BLaER1 treated with 17β-estradiol and CSF1 and Interleukin-3, amounts not matched to agents 10 nM and 100 nM (cell line): ENCODE measurements around the gene SSH2.
"Not testable (repeated sequence)": the region's sequence is repeated elsewhere in the genome, so short reads cannot be mapped to it uniquely, and the experiment has no call there.

Source experiments
- H3K27ac ChIP-seq, 11 experiments: shearing (Covaris generic); formaldehyde crosslinking; 2 replicates each; pipeline ENCODE4 v1.8.1; 2022
- H3K27me3 ChIP-seq, 11 experiments: shearing (Covaris generic); formaldehyde crosslinking; 2 replicates each; pipeline ENCODE4 v1.8.1; 2022
- H3K36me3 ChIP-seq, 11 experiments: shearing (Covaris generic); formaldehyde crosslinking; 2 replicates each; pipeline ENCODE4 v1.8.1; 2022
- H3K4me1 ChIP-seq, 10 experiments: shearing (Covaris generic); formaldehyde crosslinking; 2 replicates each; pipeline ENCODE4 v1.8.1; 2022
- H3K4me2 ChIP-seq, 11 experiments: shearing (Covaris generic); formaldehyde crosslinking; 2 replicates each; pipeline ENCODE4 v1.8.1; 2022
- H3K4me3 ChIP-seq, 10 experiments: shearing (Covaris generic); formaldehyde crosslinking; 2 replicates each; pipeline ENCODE4 v1.8.1; 2022
- H3K9ac ChIP-seq, 11 experiments: shearing (Covaris generic); formaldehyde crosslinking; 2 replicates each; pipeline ENCODE4 v1.8.1; 2022
- H3K9me3 ChIP-seq, 11 experiments: shearing (Covaris generic); formaldehyde crosslinking; replicated peaks in 1 of 11; 2 replicates each; pipeline ENCODE4 v1.8.1; 2022
- H4K20me1 ChIP-seq, 11 experiments: shearing (Covaris generic); formaldehyde crosslinking; 2 replicates each; pipeline ENCODE4 v1.8.1; 2022
- Cebpa-rat ChIP-seq, 11 experiments: shearing (Covaris generic); IDR thresholded peaks; 2 replicates each; pipeline ENCODE4 v1.8.1; 2022

The SSH2 gene

GRCh38 chr17:29929533-29930408, at the start of gene SSH2:
Gene SSH2 (minus strand): TSS chr17:29930228. CDS start chr17:29930000, 228 bp downstream.
- no peak for TF ChIP-seq Cebpa-rat (IDR thresholded peaks at IDR 0.05)
- H4K20me1 ChIP-seq: peaks cover 3 to 40% (median 21%) of the 10 kb centered on the region in 11 experiments; a peak in 14 of 22 replicates
- peaks cover 0 to 8% (median 8%) of the 10 kb centered on the region in 11 experiments; a peak in 15 of 22 replicates for H3K36me3 ChIP-seq
- no peaks in the 10 kb centered on the region for H3K9me3 ChIP-seq
- peaks cover 38 to 61% (median 47%) of the 10 kb centered on the region in 10 experiments for H3K4me1 ChIP-seq
- H3K9ac ChIP-seq: peak within 1 kb of the TSS; percentile 82 to 92 (median 88)
- peak within 1 kb of the TSS; percentile 92 to 98 (median 93) for H3K4me2 ChIP-seq
- peak within 1 kb of the TSS; percentile 71 to 85 (median 76) for H3K4me3 ChIP-seq
- H3K27ac ChIP-seq: peak within 1 kb of the TSS; percentile 51 to 94 (median 89); a peak in 21 of 22 replicates
- H3K27me3 ChIP-seq: no peaks in the 10 kb centered on the region

GRCh38 chr17:29977836-29978235, 47.8 kb upstream of the SSH2 start:
- Histone ChIP-seq H4K20me1 (no peaks in the 10 kb centered on the region), H3K9me3 (peaks cover 0 to 2% (median 0%) of the 10 kb centered on the region in 11 experiments; a peak in 1 of 22 replicates), H3K4me3 (no peak overlapping the region), H3K4me1 (no peaks in the 10 kb centered on the region), H3K9ac (no peak overlapping the region), H3K27me3 (no peaks in the 10 kb centered on the region), H3K4me2 (no peak overlapping the region), H3K36me3 (peaks cover 0 to 3% (median 0%) of the 10 kb centered on the region in 11 experiments; a peak in 1 of 22 replicates), H3K27ac (no peak overlapping the region)
- no peak for TF ChIP-seq Cebpa-rat (IDR thresholded peaks at IDR 0.05)

- Histone ChIP-seq H3K4me3 (no peak overlapping the region), H3K27ac (no peak overlapping the region), H4K20me1 (no peaks in the 10 kb centered on the region), H3K4me2 (no peak overlapping the region), H3K27me3 (no peaks in the 10 kb centered on the region), H3K4me1 (no peaks in the 10 kb centered on the region), H3K36me3 (peaks cover 0 to 8% (median 0%) of the 10 kb centered on the region in 11 experiments; a peak in 1 of 22 replicates), H3K9ac (no peak overlapping the region), H3K9me3 (peaks cover 0 to 9% (median 0%) of the 10 kb centered on the region in 11 experiments; a peak in 8 of 22 replicates)
- TF ChIP-seq Cebpa-rat (IDR thresholded peaks at IDR 0.05): no peak
Observed at GRCh38 chr17:29973005-29973404, 43.0 kb upstream of the SSH2 start.

- H3K4me2 ChIP-seq: no peak overlapping the region
- H3K4me3 ChIP-seq: no peak overlapping the region
- peaks cover 0 to 8% (median 0%) of the 10 kb centered on the region in 11 experiments; a peak in 1 of 22 replicates for H3K36me3 ChIP-seq
- H4K20me1 ChIP-seq: no peaks in the 10 kb centered on the region
- H3K27ac ChIP-seq: no peak overlapping the region
- TF ChIP-seq Cebpa-rat (IDR thresholded peaks at IDR 0.05): no peak
- peaks cover 0 to 9% (median 0%) of the 10 kb centered on the region in 11 experiments; a peak in 8 of 22 replicates for H3K9me3 ChIP-seq
- no peak overlapping the region for H3K9ac ChIP-seq
- H3K27me3 ChIP-seq: no peaks in the 10 kb centered on the region
- H3K4me1 ChIP-seq: no peaks in the 10 kb centered on the region
Observed at GRCh38 chr17:29972277-29972676, 42.2 kb upstream of the SSH2 start.

- peaks cover 0 to 8% (median 0%) of the 10 kb centered on the region in 11 experiments; a peak in 2 of 22 replicates for H3K36me3 ChIP-seq
- H3K4me1 ChIP-seq: no peaks in the 10 kb centered on the region
- TF ChIP-seq Cebpa-rat (IDR thresholded peaks at IDR 0.05): no peak
- H3K4me3 ChIP-seq: no peak overlapping the region
- no peak overlapping the region for H3K4me2 ChIP-seq
- H3K9me3 ChIP-seq: peaks cover 0 to 19% (median 12%) of the 10 kb centered on the region in 11 experiments; a peak in 14 of 22 replicates
- no peaks in the 10 kb centered on the region for H4K20me1 ChIP-seq
- no peaks in the 10 kb centered on the region for H3K27me3 ChIP-seq
- no peak overlapping the region for H3K9ac ChIP-seq
- H3K27ac ChIP-seq: no peak overlapping the region
Observed at GRCh38 chr17:29968271-29968670, 38.2 kb upstream of the SSH2 start.

- no peaks in the 10 kb centered on the region for H3K27me3 ChIP-seq
- H3K27ac ChIP-seq: no peak overlapping the region
- TF ChIP-seq Cebpa-rat (IDR thresholded peaks at IDR 0.05): no peak
- H3K9ac ChIP-seq: no peak overlapping the region
- no peaks in the 10 kb centered on the region for H4K20me1 ChIP-seq
- peaks cover 0 to 26% (median 9%) of the 10 kb centered on the region in 11 experiments; a peak in 15 of 22 replicates for H3K9me3 ChIP-seq
- no peaks in the 10 kb centered on the region; a peak in 1 of 22 replicates for H3K36me3 ChIP-seq
- H3K4me2 ChIP-seq: no peak overlapping the region
- no peak overlapping the region for H3K4me3 ChIP-seq
- no peaks in the 10 kb centered on the region for H3K4me1 ChIP-seq
Observed at GRCh38 chr17:29962656-29963055, 32.6 kb upstream of the SSH2 start.

GRCh38 chr17:29959658-29960337, 29.8 kb upstream of the SSH2 start:
- no peaks in the 10 kb centered on the region for H3K27me3 ChIP-seq
- no peaks in the 10 kb centered on the region for H3K4me1 ChIP-seq
- H3K9ac ChIP-seq: no peak overlapping the region
- H3K27ac ChIP-seq: no peak overlapping the region
- H3K36me3 ChIP-seq: peaks cover 0 to 6% (median under 1%) of the 10 kb centered on the region in 11 experiments; a peak in 7 of 22 replicates
- H3K9me3 ChIP-seq: peaks cover 11 to 36% (median 23%) of the 10 kb centered on the region in 11 experiments
- TF ChIP-seq Cebpa-rat (IDR thresholded peaks at IDR 0.05): no peak
- no peaks in the 10 kb centered on the region for H4K20me1 ChIP-seq
- H3K4me3 ChIP-seq: no peak overlapping the region
- H3K4me2 ChIP-seq: no peak overlapping the region

- H3K4me2 ChIP-seq: no peak overlapping the region
- H3K4me3 ChIP-seq: no peak overlapping the region
- H3K4me1 ChIP-seq: no peaks in the 10 kb centered on the region
- no peaks in the 10 kb centered on the region for H3K27me3 ChIP-seq
- peaks cover 18 to 39% (median 24%) of the 10 kb centered on the region in 11 experiments for H3K9me3 ChIP-seq
- no peaks in the 10 kb centered on the region for H4K20me1 ChIP-seq
- H3K9ac ChIP-seq: no peak overlapping the region
- TF ChIP-seq Cebpa-rat (IDR thresholded peaks at IDR 0.05): no peak
- peaks cover 2 to 13% (median 7%) of the 10 kb centered on the region in 11 experiments; a peak in 15 of 22 replicates for H3K36me3 ChIP-seq
- no peak overlapping the region for H3K27ac ChIP-seq
Observed at GRCh38 chr17:29958947-29959657, 29.1 kb upstream of the SSH2 start.

- not testable (repeated sequence) for H3K4me3 ChIP-seq, H3K27me3 ChIP-seq, H3K4me1 ChIP-seq, H4K20me1 ChIP-seq, H3K4me2 ChIP-seq, H3K9ac ChIP-seq, H3K27ac ChIP-seq
- H3K36me3 ChIP-seq: peaks cover 4 to 22% (median 17%) of the 10 kb centered on the region in 11 experiments; a peak in 16 of 22 replicates
- H3K9me3 ChIP-seq: peaks cover 30 to 39% (median 33%) of the 10 kb centered on the region in 11 experiments
Observed at GRCh38 chr17:29957488-29957887, 27.5 kb upstream of the SSH2 start.
